Hindlimb muscle (tissue), 1 donor: ENCODE data around the gene ADM5. TPM values are rescaled to one million over a fixed set of nuclear protein-coding genes. Genes with fewer than 3 reads are reported as not detected.
A peak's percentile ranks its signal among the peaks of the same experiment; 100 is the strongest.

Experiments used
- DNase-seq: peaks from one replicate; pipeline ENCODE4 v3.0.0-alpha.2; 2013
- polyA plus RNA-seq: library from polyadenylated mRNA; unstranded; fragments of 120-200 nt; gene quantifications from one replicate; pipeline ENCODE4 v1.2.1, GENCODE V29; 2013; ENCODE audit not compliant: insufficient read length

ADM5 gene
- polyA plus RNA-seq, 1 donor, result 2.2 TPM

DNA sequence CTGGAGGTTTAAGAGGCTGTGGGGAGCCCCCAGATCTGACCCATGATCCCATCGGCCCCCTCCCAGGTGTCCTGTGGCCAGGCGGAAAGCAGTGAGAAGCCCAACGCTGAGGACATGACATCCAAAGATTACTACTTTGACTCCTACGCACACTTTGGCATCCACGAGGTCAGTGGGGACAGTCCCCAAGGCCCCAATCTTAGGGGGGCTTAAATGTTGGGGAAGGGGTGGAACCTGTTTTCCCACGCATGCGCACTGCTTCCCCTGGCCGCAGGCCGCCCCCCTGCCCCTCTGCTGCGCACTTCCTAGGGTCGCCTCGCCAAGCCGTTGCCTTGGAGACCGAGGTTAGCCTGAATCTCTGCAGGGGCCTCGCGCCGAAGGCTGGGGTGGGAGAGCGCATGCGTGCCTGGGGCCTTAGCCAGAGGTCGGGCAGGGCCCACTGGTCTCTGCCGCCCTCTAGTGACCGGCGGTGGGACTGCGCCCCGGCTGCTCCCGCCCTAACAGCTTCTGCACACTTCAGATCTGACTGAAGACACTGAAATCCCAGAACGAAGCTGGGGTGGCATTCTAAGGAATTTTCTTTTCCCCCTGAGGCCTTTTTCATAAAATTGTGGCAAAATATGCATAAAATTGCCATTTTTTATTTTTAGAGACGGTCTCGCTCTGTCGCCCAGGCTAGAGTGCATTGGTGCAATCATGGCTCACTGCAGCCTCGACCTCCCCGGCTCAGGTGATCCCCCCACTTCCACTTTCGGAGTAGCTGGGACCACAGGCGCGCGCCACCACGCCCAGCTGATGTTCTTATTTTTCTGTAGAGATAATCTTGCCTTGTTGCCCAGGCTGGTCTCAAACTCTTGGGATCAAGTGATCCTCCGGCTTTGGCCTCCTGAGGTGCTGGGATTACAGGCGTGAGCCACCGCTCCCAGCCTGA is 8.7 kb upstream of the ADM5 start:
- peak; percentile 95 for DNase-seq

DNA sequence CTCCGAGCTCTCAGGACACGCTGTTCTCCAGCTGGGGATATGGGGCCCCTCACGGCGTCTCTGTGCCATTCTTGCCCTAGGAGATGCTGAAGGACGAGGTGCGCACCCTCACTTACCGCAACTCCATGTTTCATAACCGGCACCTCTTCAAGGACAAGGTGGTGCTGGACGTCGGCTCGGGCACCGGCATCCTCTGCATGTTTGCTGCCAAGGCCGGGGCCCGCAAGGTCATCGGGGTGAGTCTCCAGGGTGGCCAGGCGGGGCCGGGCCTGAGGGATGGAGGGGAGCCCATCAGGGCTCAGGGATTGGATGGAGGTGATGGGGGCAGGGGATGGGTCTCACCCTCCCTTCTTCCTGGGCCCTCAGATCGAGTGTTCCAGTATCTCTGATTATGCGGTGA is 7.6 kb upstream of the ADM5 start:
- no peak for DNase-seq

GRCh38 chr19:49682274-49682673 is 7.1 kb upstream of the ADM5 start:
- DNase-seq, result no peak

DNA sequence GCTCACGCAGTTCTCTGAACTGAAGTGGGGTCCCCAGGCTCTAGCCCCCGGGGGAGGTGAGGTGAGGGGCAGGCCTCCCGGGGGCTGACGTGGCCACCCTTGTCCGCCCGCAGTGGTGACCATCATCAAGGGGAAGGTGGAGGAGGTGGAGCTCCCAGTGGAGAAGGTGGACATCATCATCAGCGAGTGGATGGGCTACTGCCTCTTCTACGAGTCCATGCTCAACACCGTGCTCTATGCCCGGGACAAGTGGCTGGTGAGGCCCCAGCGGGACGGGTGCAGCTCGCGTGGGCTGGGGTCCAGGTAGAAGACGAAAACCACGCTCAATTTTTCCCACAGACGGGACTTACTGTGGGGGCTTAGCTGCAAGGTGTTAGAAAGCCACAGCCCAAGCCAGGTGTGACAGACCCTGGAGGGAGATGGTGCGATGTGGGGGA is 5.6 kb upstream of the ADM5 start:
- no peak for DNase-seq

DNA sequence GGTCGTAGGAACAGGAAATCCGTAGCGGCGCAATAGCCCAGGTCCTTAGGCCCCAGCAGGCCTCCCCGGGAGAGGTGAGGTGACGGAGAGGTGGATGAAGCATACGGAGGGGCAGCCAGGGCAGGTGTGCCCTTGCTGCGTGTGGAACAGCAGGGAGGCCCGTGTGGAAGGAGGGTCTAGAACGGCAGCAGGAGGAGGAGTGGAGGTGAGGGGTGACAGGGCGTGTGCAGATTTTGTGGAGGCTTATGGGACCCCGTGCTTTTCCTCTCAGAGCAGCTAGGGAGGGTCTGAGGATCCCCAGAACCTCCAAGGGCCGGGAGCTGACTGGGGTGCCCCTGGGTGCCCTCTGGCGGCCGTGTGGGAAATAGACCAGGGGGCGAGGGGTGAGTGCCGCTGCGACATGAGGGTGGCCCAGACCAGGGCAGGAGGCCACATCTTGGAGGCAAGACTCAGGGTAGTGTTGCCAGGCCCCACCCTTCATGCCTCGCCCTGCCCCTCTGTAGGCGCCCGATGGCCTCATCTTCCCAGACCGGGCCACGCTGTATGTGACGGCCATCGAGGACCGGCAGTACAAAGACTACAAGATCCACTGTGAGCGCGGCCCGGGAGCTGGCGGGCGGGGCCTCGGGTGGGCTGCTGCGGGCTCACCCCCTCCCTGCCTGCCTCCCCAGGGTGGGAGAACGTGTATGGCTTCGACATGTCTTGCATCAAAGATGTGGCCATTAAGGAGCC is 5.0 kb upstream of the ADM5 start:
- DNase-seq, result no peak

DNA sequence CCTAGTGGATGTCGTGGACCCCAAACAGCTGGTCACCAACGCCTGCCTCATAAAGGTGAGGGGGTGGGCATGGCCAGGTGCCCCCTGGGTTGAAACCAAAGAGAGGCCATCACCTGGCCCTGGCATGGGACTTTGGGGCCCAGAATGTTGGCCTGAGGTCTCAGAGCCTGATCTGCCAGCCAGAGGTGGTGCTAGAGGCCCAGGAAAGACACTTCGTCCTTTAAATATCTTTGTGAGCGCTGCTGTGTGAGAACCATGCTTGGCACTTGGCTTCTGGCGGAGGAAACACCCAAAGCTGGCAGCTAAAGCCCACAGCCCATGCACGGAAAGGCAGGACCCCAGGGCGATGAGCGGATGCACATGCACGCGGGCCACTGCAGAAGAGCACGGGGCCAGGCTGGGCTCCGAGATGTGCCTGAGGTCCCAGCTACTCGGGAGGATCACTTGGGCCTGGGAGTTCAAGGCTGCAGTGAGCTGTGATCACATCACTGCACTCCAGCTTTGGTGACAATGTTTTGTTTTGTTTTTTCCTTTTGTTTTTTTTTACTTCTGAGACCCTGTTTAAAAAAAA is 4.3 kb upstream of the ADM5 start:
- no peak for DNase-seq

- no peak for DNase-seq
These were observed 3.5 kb upstream of the ADM5 start for GRCh38 chr19:49685845-49686332.

- no peak for DNase-seq
These were observed 2.8 kb upstream of the ADM5 start for GRCh38 chr19:49686503-49687088.

GRCh38 chr19:49687150-49687549 is 2.2 kb upstream of the ADM5 start:
- no peak for DNase-seq

DNA sequence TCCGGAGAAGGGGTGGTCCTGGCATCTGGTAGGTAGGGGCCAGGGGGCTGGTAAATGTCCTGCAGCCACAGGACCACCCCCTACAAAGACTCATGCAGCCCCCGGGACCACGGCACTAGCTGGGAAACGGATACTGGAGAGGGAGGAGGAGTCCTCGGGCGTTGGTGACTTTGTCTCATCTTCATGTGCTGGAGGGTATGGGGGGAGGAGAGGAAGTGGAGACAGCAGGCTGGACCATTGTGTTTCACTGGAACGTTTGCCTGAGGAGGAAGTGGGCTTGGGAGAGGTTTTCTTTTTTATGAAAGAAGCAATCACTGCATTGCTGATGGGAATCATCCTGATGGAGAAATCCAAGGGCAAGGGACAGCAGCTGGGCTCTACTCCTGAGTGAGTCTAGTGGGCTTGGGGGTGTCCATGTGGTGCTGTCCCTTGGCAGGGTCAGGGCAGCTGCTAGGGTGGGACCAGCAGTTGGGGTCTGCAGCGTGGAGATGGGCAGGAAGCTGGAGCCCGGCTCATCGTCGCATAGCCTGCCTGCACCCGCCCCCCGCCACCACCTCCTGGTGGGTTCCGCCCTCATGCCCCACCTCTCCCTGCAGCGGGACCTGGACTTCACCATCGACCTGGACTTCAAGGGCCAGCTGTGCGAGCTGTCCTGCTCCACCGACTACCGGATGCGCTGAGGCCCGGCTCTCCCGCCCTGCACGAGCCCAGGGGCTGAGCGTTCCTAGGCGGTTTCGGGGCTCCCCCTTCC is 1.7 kb upstream of the ADM5 start:
- no peak for DNase-seq

GRCh38 chr19:49688531-49689132 is 762 bp upstream of the ADM5 start:
- no peak for DNase-seq

- no peak for DNase-seq
These were observed 773 bp downstream of the ADM5 start for GRCh38 chr19:49690079-49690655.

- DNase-seq, result peak; percentile 74
These were observed 1.4 kb downstream of the ADM5 start, which contains the start of gene CPT1C for GRCh38 chr19:49690656-49691242. TSS of gene CPT1C (plus strand) at chr19:49691116. CDS start at chr19:49692253, 1,137 bp downstream.

DNA sequence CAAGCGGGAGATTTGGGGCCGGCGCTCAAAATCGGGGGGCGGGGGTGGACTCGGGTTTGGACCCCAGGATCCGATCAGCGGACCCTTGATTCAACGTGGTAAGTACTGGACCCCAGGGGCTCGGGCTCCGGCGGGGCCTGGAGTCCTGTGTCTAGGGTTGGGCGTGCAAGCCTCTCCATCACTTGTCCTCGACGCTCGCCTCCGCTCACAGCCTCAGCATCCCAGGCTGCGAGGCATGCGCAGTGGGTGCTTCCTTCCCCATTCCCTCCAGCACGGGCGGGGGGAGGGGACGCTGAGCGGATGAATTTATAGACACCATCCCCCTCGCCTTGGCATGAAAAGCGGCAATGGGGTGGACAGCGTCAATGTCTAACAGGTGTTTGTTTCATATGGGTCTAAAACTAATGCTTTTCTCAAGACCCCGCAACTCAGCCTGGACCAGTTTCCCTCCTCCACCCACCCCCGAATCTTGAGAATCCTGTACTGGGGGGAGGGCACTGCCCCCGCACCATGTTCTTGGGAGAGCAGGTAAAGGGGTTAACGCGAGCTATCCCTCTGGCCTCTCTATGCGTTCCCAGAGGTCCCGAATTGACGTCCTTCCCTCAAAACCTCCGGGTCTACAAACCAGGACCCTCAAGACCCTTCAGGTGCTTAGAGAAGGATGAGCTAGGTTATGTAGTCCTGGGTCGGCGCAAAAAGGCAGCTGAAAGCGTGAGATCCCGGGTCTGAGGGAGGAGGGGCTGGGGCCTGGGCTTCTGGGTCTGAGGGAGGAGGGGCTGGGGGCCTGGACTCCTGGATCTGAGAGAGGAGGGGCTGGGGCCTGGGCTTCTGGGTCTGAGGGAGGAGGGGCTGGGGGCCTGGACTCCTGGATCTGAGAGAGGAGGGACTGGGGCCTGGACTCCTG is 2.1 kb downstream of the ADM5 start:
- DNase-seq, result peak; percentile 76

DNA sequence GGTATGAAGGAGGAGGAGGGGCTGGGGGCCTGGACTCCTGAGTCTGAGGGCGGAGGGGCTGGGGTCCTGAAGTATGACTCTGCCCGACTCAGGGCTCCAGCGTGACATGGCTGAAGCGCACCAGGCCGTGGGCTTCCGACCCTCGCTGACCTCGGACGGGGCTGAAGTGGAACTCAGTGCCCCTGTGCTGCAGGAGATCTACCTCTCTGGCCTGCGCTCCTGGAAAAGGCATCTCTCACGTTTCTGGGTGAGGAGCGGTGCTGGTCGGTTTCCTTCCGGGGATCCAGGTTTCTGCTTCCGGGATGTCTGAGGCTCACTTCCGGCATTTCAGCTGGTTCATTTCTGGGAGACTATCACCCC is 2.7 kb downstream of the ADM5 start:
- DNase-seq, result no peak

DNA sequence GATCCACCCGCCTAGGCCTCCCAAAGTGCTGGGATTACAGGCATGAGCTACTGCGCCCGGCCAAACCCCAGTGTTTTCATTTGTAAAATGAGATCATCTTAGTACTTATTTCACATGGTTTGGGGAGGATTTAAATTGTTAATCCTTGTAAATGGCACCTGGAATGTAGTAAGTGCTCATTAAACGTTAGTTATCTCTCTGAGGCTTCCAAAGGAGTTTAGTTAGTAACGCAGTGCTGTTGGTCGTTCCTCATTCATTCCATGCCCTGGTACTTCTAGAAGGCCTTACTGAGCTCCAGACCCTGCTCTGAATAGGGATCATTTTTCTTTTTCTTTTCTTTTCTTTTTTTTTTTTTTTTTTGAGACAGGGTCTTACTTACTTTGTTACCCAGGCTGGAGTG is 6.7 kb downstream of the ADM5 start:
- DNase-seq, result no peak

DNA sequence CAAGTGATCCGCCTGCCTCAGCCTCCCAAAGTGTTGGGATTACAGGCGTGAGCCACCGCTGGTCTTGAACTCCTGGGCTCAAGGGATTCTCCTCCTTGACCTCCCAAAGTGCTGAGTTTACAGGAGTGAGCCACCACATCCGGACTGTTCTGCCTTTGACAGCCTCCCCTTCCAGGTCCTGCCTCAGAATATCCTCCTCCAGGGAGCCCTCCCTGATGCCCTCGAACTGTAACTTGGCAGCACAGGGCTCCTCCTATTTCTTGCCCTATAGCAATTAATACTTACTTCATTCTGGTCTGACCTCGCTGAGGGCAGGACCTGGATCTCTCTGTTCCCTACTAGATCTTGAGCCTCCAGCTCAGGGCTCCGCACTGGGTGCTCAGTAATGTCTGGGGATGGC is 7.5 kb downstream of the ADM5 start:
- DNase-seq, result no peak

GRCh38 chr19:49699364-49699763 is 10.0 kb downstream of the ADM5 start:
- DNase-seq, result no peak

DNA sequence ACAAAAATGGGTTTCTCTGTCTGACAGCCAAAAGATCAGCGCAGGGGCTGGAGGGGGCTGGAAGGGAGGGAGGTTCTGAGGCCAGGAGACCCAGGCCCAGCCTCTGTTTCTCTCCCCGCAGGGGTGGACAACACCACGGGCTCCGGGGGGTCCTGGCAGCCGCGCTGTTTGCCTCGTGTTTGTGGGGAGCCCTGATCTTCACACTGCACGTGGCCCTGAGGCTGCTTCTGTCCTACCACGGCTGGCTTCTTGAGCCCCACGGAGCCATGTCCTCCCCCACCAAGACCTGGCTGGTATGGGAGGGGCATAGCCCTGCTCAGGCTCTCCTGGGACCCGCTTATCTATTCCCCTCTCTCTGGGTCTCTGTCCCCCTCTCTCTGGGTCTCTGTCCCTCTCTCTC is 11.2 kb downstream of the ADM5 start:
- no peak for DNase-seq
